H1 (cell line): Measurements from ENCODE around the gene ACAD9. TPM values are rescaled to one million over a fixed set of nuclear protein-coding genes. Genes with fewer than 3 reads are reported as not detected.

Experiments
- CTCF ChIA-PET: fragments of 300-600 bp; sonication (Branson Sonifier 250); formaldehyde crosslinking; loops from one replicate; lab custom pipeline; 2021; ENCODE audit not compliant: partially characterized antibody; lab: Charles Lee
- POLR2A ChIA-PET: fragments of 300-600 bp; sonication (Branson Sonifier 250); formaldehyde crosslinking; loops from one replicate; lab custom pipeline; 2021; ENCODE audit warnings: inconsistent platforms; ENCODE audit not compliant: partially characterized antibody; lab: Charles Lee
- DNase-seq, 2 experiments: peaks; one replicate each; pipeline versions ENCODE4 v3.0.0 to v3.0.0-alpha.2; 2010 to 2022; ENCODE audit warnings: low spot score in 2 of 2, low read depth in 1 of 2, mixed read lengths in 1 of 2
- FAIRE-seq: peaks from 2 replicates; lab custom pipeline; 2011; peaks lifted over from hg19 to GRCh38; lab: Jason Lieb, UNC
- H2AFZ ChIP-seq: 2 replicates; pipeline ENCODE4 v1.8.1; 2012; ENCODE audit warnings: low read length, inconsistent platforms
- H2AK5ac ChIP-seq: 2 replicates; pipeline ENCODE4 v1.6.1; 2013; ENCODE audit warnings: low read depth, low read length
- H2BK120ac ChIP-seq: replicated peaks from 2 replicates; pipeline ENCODE3; 2013; ENCODE audit warnings: low read depth, low read length, inconsistent platforms
- H2BK12ac ChIP-seq: 2 replicates; pipeline ENCODE4 v1.6.1; 2013; ENCODE audit warnings: low read depth, low read length
- H2BK15ac ChIP-seq: 2 replicates; pipeline ENCODE4 v1.6.1; 2013; ENCODE audit warnings: low read length
- H2BK20ac ChIP-seq: 2 replicates; pipeline ENCODE4 v1.6.1; 2013; ENCODE audit warnings: low read length
- H2BK5ac ChIP-seq: 2 replicates; pipeline ENCODE4 v1.6.1; 2013; ENCODE audit warnings: low read depth, low read length
- H3K14ac ChIP-seq: 2 replicates; pipeline ENCODE4 v1.6.1; 2013; ENCODE audit warnings: inconsistent platforms; ENCODE audit not compliant: insufficient read length
- H3K18ac ChIP-seq: 2 replicates; pipeline ENCODE4 v1.6.1; 2013; ENCODE audit warnings: low read length; ENCODE audit errors: extremely low read depth
- H3K23ac ChIP-seq: 2 replicates; pipeline ENCODE4 v1.6.1; 2013; ENCODE audit warnings: inconsistent platforms; ENCODE audit not compliant: insufficient read length
- H3K23me2 ChIP-seq: 2 replicates; pipeline ENCODE4 v1.6.1; 2013; ENCODE audit warnings: low read depth, low read length
- H3K27ac ChIP-seq: 2 replicates; pipeline ENCODE4 v1.6.1; 2011; ENCODE audit warnings: low read depth, low read length, inconsistent platforms
- H3K27me3 ChIP-seq, 4 experiments: replicated peaks in 1 of 4; 1 replicate in 1 of 4; 2 replicates in 3 of 4; pipeline versions ENCODE4 v1.6.1 to v1.8.1; 2011 to 2013; ENCODE audit warnings: low read length in 3 of 4, mild to moderate bottlenecking in 3 of 4, inconsistent platforms in 2 of 4, mixed read lengths in 2 of 4, moderate library complexity in 1 of 4; ENCODE audit not compliant: control insufficient read depth in 3 of 4, insufficient read depth in 3 of 4; ENCODE audit errors: extremely low read depth in 1 of 4
- H3K36me3 ChIP-seq, 4 experiments: 2 replicates each; pipeline versions ENCODE4 v1.6.1 to v1.8.1; 2011 to 2013; ENCODE audit warnings: mild to moderate bottlenecking in 4 of 4, low read length in 3 of 4, moderate library complexity in 2 of 4, control low read depth in 1 of 4, inconsistent platforms in 1 of 4; ENCODE audit not compliant: insufficient read depth in 4 of 4, control insufficient read depth in 2 of 4
- H3K4ac ChIP-seq: replicated peaks from 2 replicates; pipeline ENCODE3; 2013; ENCODE audit warnings: low read length, low read depth, mixed read lengths, inconsistent platforms; ENCODE audit not compliant: insufficient read length
- H3K4me1 ChIP-seq, 4 experiments: replicated peaks in 1 of 4; 1 replicate in 1 of 4; 2 replicates in 3 of 4; pipeline versions ENCODE4 v1.6.1 to v1.8.1; 2011 to 2013; ENCODE audit warnings: low read length in 3 of 4, inconsistent platforms in 2 of 4, mixed read lengths in 1 of 4; ENCODE audit not compliant: insufficient read depth in 4 of 4, control insufficient read depth in 3 of 4
- H3K4me2 ChIP-seq, 2 experiments: 2 replicates each; pipeline versions ENCODE4 v1.6.1 to v1.8.1; 2011 to 2013; ENCODE audit warnings: low read depth in 2 of 2, low read length in 2 of 2, control low read depth in 1 of 2, inconsistent platforms in 1 of 2, mild to moderate bottlenecking in 1 of 2; ENCODE audit not compliant: insufficient read depth in 1 of 2
- H3K4me3 ChIP-seq, 4 experiments: fragments of 200-600, 300-600 bp in 1 of 4; sonication (generic), shearing (Covaris generic), sonication (Bioruptor Twin) in 1 of 4; 2 replicates each; pipeline versions ENCODE4 v1.5.1 to v1.8.1; 2011 to 2016; ENCODE audit warnings: low read length in 4 of 4, low read depth in 3 of 4, control low read depth in 2 of 4, inconsistent platforms in 2 of 4, mild to moderate bottlenecking in 2 of 4, mixed read lengths in 1 of 4, moderate library complexity in 1 of 4; ENCODE audit not compliant: insufficient read depth in 2 of 4; ENCODE audit errors: extremely low read depth in 1 of 4
- H3K56ac ChIP-seq: replicated peaks from 2 replicates; pipeline ENCODE3; 2013; ENCODE audit warnings: low read depth, mild to moderate bottlenecking, mixed read lengths, low read length, inconsistent platforms; ENCODE audit not compliant: insufficient read length
- H3K79me1 ChIP-seq: 2 replicates; pipeline ENCODE4 v1.6.1; 2013; ENCODE audit warnings: low read depth, low read length, control low read depth
- H3K79me2 ChIP-seq, 2 experiments: 2 replicates each; pipeline versions ENCODE4 v1.6.1 to v1.8.1; 2012 to 2013; ENCODE audit warnings: low read length in 2 of 2, mild to moderate bottlenecking in 2 of 2, inconsistent platforms in 1 of 2; ENCODE audit not compliant: insufficient read depth in 2 of 2, control insufficient read depth in 1 of 2
- H3K9ac ChIP-seq, 4 experiments: replicated peaks in 1 of 4; 1 replicate in 1 of 4; 2 replicates in 3 of 4; pipeline versions ENCODE4 v1.6.1 to v1.8.1; 2011 to 2013; ENCODE audit warnings: low read depth in 3 of 4, low read length in 3 of 4, control low read depth in 2 of 4, mild to moderate bottlenecking in 2 of 4, moderate library complexity in 2 of 4, inconsistent platforms in 1 of 4; ENCODE audit errors: extremely low read depth in 1 of 4
- H3K9me3 ChIP-seq, 2 experiments: 2 replicates each; pipeline versions ENCODE4 v1.6.1 to v1.8.1; 2012 to 2013; ENCODE audit warnings: mild to moderate bottlenecking in 2 of 2, moderate library complexity in 2 of 2, control low read depth in 1 of 2, inconsistent platforms in 1 of 2, low read depth in 1 of 2, low read length in 1 of 2, mixed read lengths in 1 of 2; ENCODE audit not compliant: insufficient read depth in 2 of 2
- H4K20me1 ChIP-seq, 2 experiments: replicated peaks in 1 of 2; 2 replicates each; pipeline versions ENCODE3 to v1.8.1; 2011 to 2013; ENCODE audit warnings: inconsistent platforms in 2 of 2, low read length in 2 of 2, mild to moderate bottlenecking in 1 of 2; ENCODE audit not compliant: insufficient read depth in 2 of 2, control insufficient read depth in 1 of 2
- H4K5ac ChIP-seq: 2 replicates; pipeline ENCODE4 v1.6.1; 2013; ENCODE audit warnings: low read length, low read depth, mixed read lengths, inconsistent platforms; ENCODE audit not compliant: insufficient read length
- H4K8ac ChIP-seq: 2 replicates; pipeline ENCODE4 v1.8.0; 2013; ENCODE audit warnings: mild to moderate bottlenecking, moderate library complexity, low read length, inconsistent platforms; ENCODE audit not compliant: insufficient read depth; ENCODE audit errors: extremely low read depth
- H4K91ac ChIP-seq: replicated peaks from 2 replicates; pipeline ENCODE3; 2013; ENCODE audit warnings: low read length, mixed read lengths, inconsistent platforms; ENCODE audit not compliant: insufficient read length
- ATF2 ChIP-seq: IDR thresholded peaks from 2 replicates; pipeline ENCODE4 v1.6.1; 2012; ENCODE audit warnings: low read length, inconsistent platforms
- CHD1 ChIP-seq: IDR thresholded peaks from 2 replicates; pipeline ENCODE4 v1.6.1; 2012; ENCODE audit warnings: low read depth, low read length, improper control_type of control experiment
- CREB1 ChIP-seq: IDR thresholded peaks from 2 replicates; pipeline ENCODE4 v1.6.1; 2012; ENCODE audit warnings: inconsistent platforms
- FOSL1 ChIP-seq: IDR thresholded peaks from 2 replicates; pipeline ENCODE4 v1.6.1; 2011; ENCODE audit warnings: mild to moderate bottlenecking, low read depth, low read length, moderate library complexity; ENCODE audit not compliant: insufficient read depth
- KDM1A ChIP-seq: fragments of 200-600, 300-600 bp; sonication (generic); IDR thresholded peaks from 2 replicates; pipeline ENCODE4 v1.7.1; 2016; ENCODE audit warnings: mild to moderate bottlenecking, low read length, borderline replicate concordance
- MAX ChIP-seq: IDR thresholded peaks from 2 replicates; pipeline ENCODE4 v1.6.1; 2012; ENCODE audit warnings: inconsistent platforms
- RAD21 ChIP-seq, 2 experiments: IDR thresholded peaks in 1 of 2; conservative IDR thresholded peaks in 1 of 2; 2 replicates each; pipeline ENCODE4 v1.6.1; 2011; ENCODE audit warnings: low read depth in 2 of 2, low read length in 2 of 2, improper control_type of control experiment in 1 of 2, inconsistent platforms in 1 of 2, mild to moderate bottlenecking in 1 of 2, moderate library complexity in 1 of 2
- RBBP5 ChIP-seq: IDR thresholded peaks from 2 replicates; pipeline ENCODE4 v1.7.1; 2012; ENCODE audit warnings: low read depth, mild to moderate bottlenecking, inconsistent platforms, low read length, moderate library complexity, borderline replicate concordance
- SP2 ChIP-seq: IDR thresholded peaks from 2 replicates; pipeline ENCODE4 v1.6.1; 2012; ENCODE audit warnings: mild to moderate bottlenecking, low read length, inconsistent platforms
- TAF1 ChIP-seq: IDR thresholded peaks from 2 replicates; pipeline ENCODE4 v1.6.1; 2011; ENCODE audit warnings: mild to moderate bottlenecking, low read depth, low read length
- TAF7 ChIP-seq: optimal IDR thresholded peaks from 2 replicates; pipeline ENCODE3; 2011; ENCODE audit warnings: low read depth, mild to moderate bottlenecking, inconsistent platforms, low read length, moderate library complexity, borderline replicate concordance
- TEAD4 ChIP-seq: IDR thresholded peaks from 2 replicates; pipeline ENCODE4 v1.6.1; 2012; ENCODE audit warnings: low read depth, low read length, inconsistent platforms, mixed read lengths
- ZNF274 ChIP-seq: IDR thresholded peaks from 2 replicates; pipeline ENCODE4 v1.7.0; 2012; ENCODE audit warnings: low read length, borderline replicate concordance; ENCODE audit errors: extremely low read depth
- WGBS, 2 experiments: shearing (Covaris generic) in 1 of 2; methylation state at CpG; one replicate each; pipeline versions ENCODE4 v1.1.6 to v1.1.7; 2013 to 2015; ENCODE audit warnings: low lambda C conversion rate in 2 of 2, mixed read lengths in 2 of 2, inconsistent platforms in 1 of 2, low coverage in 1 of 2, missing lambda C conversion rate in 1 of 2; ENCODE audit not compliant: insufficient replicate concordance in 2 of 2, insufficient coverage in 1 of 2, insufficient read length in 1 of 2; ENCODE audit errors: extremely low coverage in 1 of 2, missing lambda C conversion rate in 1 of 2; 5-methylcytosine and 5-hydroxymethylcytosine counted together
- polyA plus RNA-seq, 7 experiments: library from polyadenylated mRNA; depleted of rRNA in 3 of 7; stranded (reverse) in 5 of 7; unstranded in 2 of 7; fragments of >200 nt in 5 of 7; fragments of 200-250 nt in 2 of 7; gene quantifications; 1 replicate in 5 of 7; 2 replicates in 1 of 7; 4 replicates in 1 of 7; pipeline versions ENCODE4 v1.2.1 to v1.2.3, GENCODE V29; 2011 to 2013; ENCODE audit warnings: missing spikeins in 2 of 7, mixed read lengths in 2 of 7
- total RNA-seq: library from RNA; stranded (reverse); fragmentation: NEBNext Ultra II Directional; extraction: Animal tissue kit (Norgen Biotek cat#: 25700); gene quantifications from 2 replicates; pipeline ENCODE4 v1.2.1, GENCODE V29; 2021

The ACAD9 gene
- total and polyA plus RNA-seq, 2 of the 8 experiments (the other 6 are each of a cell fraction or from before 2014, with no cell fraction given) = 27.5 to 28.9 TPM

GRCh38 chr3:128931046-128931445, 51.6 kb downstream of the ACAD9 start:
- H2AFZ ChIP-seq = no peak overlapping the region
- H2BK5ac ChIP-seq = no peak overlapping the region
- H4K5ac ChIP-seq = no peak overlapping the region
- no peaks in the 10 kb centered on the region for H4K20me1 ChIP-seq
- no peak overlapping the region for H3K9ac ChIP-seq
- CTCF ChIA-PET = interaction anchor here (1.3 to 1.6 kb wide), 2 partner anchors 11 to 76 kb away, joined by 3 to 5 read pairs; no protein-coding TSS in a partner anchor
- no peaks in the 10 kb centered on the region for H3K36me3 ChIP-seq
- no peak overlapping the region for H3K14ac ChIP-seq
- H3K9me3 ChIP-seq = peaks cover 12 to 22% of the 10 kb centered on the region in 2 experiments
- H3K79me1 ChIP-seq = no peaks in the 10 kb centered on the region
- H3K4ac ChIP-seq = no peak overlapping the region
- H2BK20ac ChIP-seq = no peak overlapping the region
- no peak overlapping the region for H2BK15ac ChIP-seq
- no peak overlapping the region for H4K8ac ChIP-seq
- 93% methylated on average over 10 of the region's 10 CpGs; no CpG with 5 or more reads in 1 of the 2 experiments for WGBS, 2 experiments
- H3K27ac ChIP-seq = no peak overlapping the region
- no peak overlapping the region for H3K4me2 ChIP-seq
- H3K23me2 ChIP-seq = no peaks in the 10 kb centered on the region
- FAIRE-seq = no peak
- no peak overlapping the region for H2BK12ac ChIP-seq
- H2AK5ac ChIP-seq = no peak overlapping the region
- no peak overlapping the region for H3K23ac ChIP-seq
- H3K56ac ChIP-seq = no peak overlapping the region
- H3K18ac ChIP-seq = no peak overlapping the region
- H4K91ac ChIP-seq = no peak overlapping the region
- H3K79me2 ChIP-seq = no peaks in the 10 kb centered on the region
- POLR2A ChIA-PET = interaction anchor here (0.6 to 4.5 kb wide), 4 partner anchors 8 to 17 kb away, joined by 3 to 14 read pairs (median 7); no protein-coding TSS in a partner anchor
- no peaks in the 10 kb centered on the region for H3K27me3 ChIP-seq
- H2BK120ac ChIP-seq = no peak overlapping the region
- H3K4me1 ChIP-seq = no peaks in the 10 kb centered on the region
- H3K4me3 ChIP-seq = no peak overlapping the region
- no peak for DNase-seq
- TF ChIP-seq TAF7 = no peak
- TF ChIP-seq CHD1 = no peak
- TF ChIP-seq ATF2 = no peak
- no peak for TF ChIP-seq RBBP5
- no peak for TF ChIP-seq KDM1A
- no peak for TF ChIP-seq CREB1
- no peak for TF ChIP-seq TAF1
- no peak for TF ChIP-seq RAD21 (IDR thresholded peaks at IDR 0.05 in 1 of 2, conservative IDR thresholded peaks at IDR 0.05 in 1 of 2; ENCODE audit: low read depth in 2 of 2, low read length in 2 of 2)
- TF ChIP-seq FOSL1 = no peak
- no peak for TF ChIP-seq MAX
- TF ChIP-seq TEAD4 = no peak
- no peak for TF ChIP-seq SP2
- no peak for TF ChIP-seq ZNF274
